A549 treated with AZD2906 at 1 μM for 4 hours (cell line): Measurements from ENCODE around the gene GLOD5. TPM values are rescaled to one million over a fixed set of nuclear protein-coding genes. Genes with fewer than 3 reads are reported as not detected.

Experiments used
- total RNA-seq: library from RNA; stranded (reverse); fragments of 200-300 nt; extraction: Qiagen RNA extraction; gene quantifications from 5 replicates; pipeline ENCODE4 v1.2.3, GENCODE V29; 2022

Gene GLOD5
- total RNA-seq = not detected in 5 replicates

GRCh38 chrX:48761674-48762471, at the start of gene GLOD5:
Gene GLOD5 (plus strand): TSS chrX:48761747. CDS start chrX:48761791, 44 bp downstream.

GRCh38 chrX:48786341-48786800, 24.8 kb downstream of the GLOD5 start, which contains the start of gene GATA1:
Gene GATA1 (plus strand): TSS chrX:48786590. CDS start chrX:48791110, 4,520 bp downstream.

GRCh38 chrX:48801280-48802088, 39.9 kb downstream of the GLOD5 start, which contains the start of gene HDAC6:
Gene HDAC6 (plus strand): TSS chrX:48802067. CDS start chrX:48802693, 626 bp downstream.

Other genes with a start within 250 kb of the GLOD5 start
- 127 to 154 TPM (median 148 TPM) in 5 replicates for gene EBP, start 239.9 kb upstream of the GLOD5 start, total RNA-seq
- 11.2 to 14.4 TPM (median 13.6 TPM) in 5 replicates for gene TBC1D25, start 222.0 kb upstream of the GLOD5 start, total RNA-seq
- 337 to 558 TPM (median 385 TPM) in 5 replicates for gene RBM3, start 187.3 kb upstream of the GLOD5 start, total RNA-seq
- gene WDR13, start 164.3 kb upstream of the GLOD5 start, total RNA-seq = 65.1 to 92.6 TPM (median 88.6 TPM) in 5 replicates
- gene WAS, start 77.9 kb upstream of the GLOD5 start, total RNA-seq = 0.22 to 0.52 TPM (median 0.32 TPM) in 5 replicates
- gene SUV39H1, start 65.0 kb upstream of the GLOD5 start, total RNA-seq = 21.8 to 24.6 TPM (median 23.0 TPM) in 5 replicates
- not detected in 5 replicates for gene GATA1, start 24.8 kb downstream of the GLOD5 start, total RNA-seq
- gene HDAC6, start 40.3 kb downstream of the GLOD5 start, total RNA-seq = 20.2 to 29.9 TPM (median 28.8 TPM) in 5 replicates
- 0.12 to 0.16 TPM in 2 of 5 replicates, not detected in the others for gene ERAS, start 64.8 kb downstream of the GLOD5 start, total RNA-seq
- gene PCSK1N, start 73.9 kb downstream of the GLOD5 start, total RNA-seq = 18.0 to 55.7 TPM (median 48.7 TPM) in 5 replicates
- 84.3 to 117 TPM (median 106 TPM) in 5 replicates for gene TIMM17B, start 136.0 kb downstream of the GLOD5 start, total RNA-seq
- 91.9 to 102 TPM (median 93.2 TPM) in 5 replicates for gene PQBP1, start 136.2 kb downstream of the GLOD5 start, total RNA-seq
- 50.4 to 66.6 TPM (median 60.9 TPM) in 5 replicates for gene SLC35A2, start 149.9 kb downstream of the GLOD5 start, total RNA-seq
- gene PIM2, start 157.3 kb downstream of the GLOD5 start, total RNA-seq = 8.2 to 9.9 TPM (median 9.0 TPM) in 5 replicates
- 60.0 to 66.3 TPM (median 63.1 TPM) in 5 replicates for gene OTUD5, start 195.9 kb downstream of the GLOD5 start, total RNA-seq
- 0.65 to 1.2 TPM (median 1.1 TPM) in 5 replicates for gene KCND1, start 210.1 kb downstream of the GLOD5 start, total RNA-seq
- 16.6 to 21.6 TPM (median 19.0 TPM) in 5 replicates for gene GRIPAP1, start 240.5 kb downstream of the GLOD5 start, total RNA-seq